D721Med (cell line): Measurements from ENCODE around the gene ENOX1.

ENCODE experiments used
- DNase-seq: peaks from one replicate; pipeline ENCODE4 v3.0.0; 2011; ENCODE audit warnings: low spot score; ENCODE audit not compliant: insufficient read length
- FAIRE-seq: peaks from 2 replicates; lab custom pipeline; 2011; peaks lifted over from hg19 to GRCh38; lab: Jason Lieb, UNC
- CTCF ChIP-seq: IDR thresholded peaks from 2 replicates; pipeline ENCODE4 v1.5.1; 2012; ENCODE audit warnings: mild to moderate bottlenecking, control low read depth; ENCODE audit not compliant: insufficient read depth; ENCODE audit errors: missing control alignments

ENOX1 gene

GRCh38 chr13:43653395-43653794, 133.4 kb downstream of the ENOX1 start:
- no peak for FAIRE-seq

GRCh38 chr13:43652760-43653159, 134.0 kb downstream of the ENOX1 start:
- DNase-seq: no peak
- TF ChIP-seq CTCF: no peak
- no peak for FAIRE-seq

More at GRCh38 chr13:43653395-43653794, 133.4 kb downstream of the ENOX1 start:
- DNase-seq: no peak
- no peak for TF ChIP-seq CTCF

GRCh38 chr13:43650882-43651281, 135.9 kb downstream of the ENOX1 start:
- DNase-seq (no peak), FAIRE-seq (no peak)
- no peak for TF ChIP-seq CTCF

- DNase-seq (no peak), FAIRE-seq (no peak)
- TF ChIP-seq CTCF: no peak
Measured at GRCh38 chr13:43648733-43649132, 138.0 kb downstream of the ENOX1 start.

DNA sequence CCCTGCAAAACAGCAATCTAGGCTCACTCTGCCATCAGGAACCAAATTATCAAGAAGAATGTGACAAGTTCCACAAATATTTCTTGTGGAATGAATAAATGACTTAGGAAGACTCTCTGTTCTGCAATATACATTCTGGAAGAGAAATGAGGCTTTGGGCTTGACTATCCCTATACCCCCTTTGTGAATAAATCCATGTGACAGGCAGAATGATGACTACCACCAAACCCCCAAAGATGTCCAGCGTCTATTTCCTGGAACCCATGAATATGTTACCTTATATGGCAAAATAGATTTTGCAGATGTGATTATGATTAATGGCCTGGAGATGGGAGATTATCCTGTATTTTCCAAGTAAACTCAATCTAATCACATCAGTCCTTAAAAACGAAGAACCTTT, 139.3 kb downstream of the ENOX1 start:
- FAIRE-seq: no peak
- TF ChIP-seq CTCF: no peak

GRCh38 chr13:43640476-43640875, 146.3 kb downstream of the ENOX1 start:
- FAIRE-seq: no peak
- TF ChIP-seq CTCF: no peak

More for the DNA sequence above, 139.3 kb downstream of the ENOX1 start:
- no peak for DNase-seq

DNA sequence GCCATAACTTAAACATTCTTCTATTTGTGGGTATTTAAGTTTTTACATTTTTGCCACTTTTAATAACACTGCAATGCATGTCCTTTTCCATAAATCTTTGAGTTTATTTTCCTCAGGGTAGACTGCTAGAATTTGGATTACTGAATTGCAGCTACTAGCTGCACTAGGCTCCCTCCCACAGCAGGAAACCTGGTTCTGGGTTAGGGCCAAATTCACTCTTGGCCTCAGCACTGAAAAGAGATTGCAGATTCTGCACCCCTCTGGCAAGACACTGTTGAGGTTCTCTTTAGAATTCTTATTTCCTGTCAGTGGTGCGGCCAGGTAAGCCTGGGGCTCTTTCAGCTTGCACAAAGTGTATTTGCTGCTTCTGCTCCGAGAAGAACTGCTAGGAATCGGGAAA, 155.7 kb downstream of the ENOX1 start:
- DNase-seq (no peak), FAIRE-seq (no peak)
- no peak for TF ChIP-seq CTCF

More at GRCh38 chr13:43640476-43640875, 146.3 kb downstream of the ENOX1 start:
- no peak for DNase-seq
